ENCODE data around the gene FBXO38. TPM values are rescaled to one million over a fixed set of nuclear protein-coding genes. Genes with fewer than 3 reads are reported as not detected.
"Not testable (repeated sequence)": the region's sequence is repeated elsewhere in the genome, so short reads cannot be mapped to it uniquely, and the experiment has no call there.

FBXO38 gene
- total RNA-seq, 1 donor from 2014 or later, result 38.8 TPM

GRCh38 chr5:148466236-148466580 lies 82.5 kb downstream of the FBXO38 start:
- H4K20me1 ChIP-seq (ENCODE audit: insufficient read depth, low read length), result no peaks in the 10 kb centered on the region
- peaks cover 5% of the 10 kb centered on the region for H3K4me1 ChIP-seq (ENCODE audit: insufficient read depth, low read length)
- no peak overlapping the region for H3K9ac ChIP-seq (ENCODE audit: low read length)
- TF ChIP-seq EZH2 (IDR thresholded peaks at IDR 0.05; ENCODE audit: insufficient read depth, low read length) (no peak), CTCF (IDR thresholded peaks at IDR 0.05; ENCODE audit: insufficient read depth, low read depth, low read length) (no peak)
- Mint-ChIP-seq H3K27ac (ENCODE audit: unreplicated experiment) (no peak overlapping the region), H3K9me3 (ENCODE audit: unreplicated experiment) (no peaks in the 10 kb centered on the region), H3K27me3 (ENCODE audit: low read depth, unreplicated experiment) (no peaks in the 10 kb centered on the region), H3K4me3 (ENCODE audit: unreplicated experiment) (no peak overlapping the region), H3K4me1 (ENCODE audit: low read depth, unreplicated experiment) (no peaks in the 10 kb centered on the region), H3K36me3 (ENCODE audit: low read depth, unreplicated experiment) (no peaks in the 10 kb centered on the region)
- H2AFZ ChIP-seq (ENCODE audit: low read depth, low read length), result no peak overlapping the region
- H3K27ac ChIP-seq (ENCODE audit: low read depth, low read length), result no peak overlapping the region
- H3K4me2 ChIP-seq (ENCODE audit: low read length), result no peak overlapping the region
- FAIRE-seq (no peak), DNase-seq (ENCODE audit: low read depth) (no peak)
- H3K9me3 ChIP-seq (ENCODE audit: insufficient read depth, low read depth, low read length), result no peaks in the 10 kb centered on the region
- H3K4me3 ChIP-seq (ENCODE audit: insufficient read depth, low read depth, low read length), result no peak overlapping the region
- no peaks in the 10 kb centered on the region for H3K36me3 ChIP-seq (ENCODE audit: insufficient read depth, low read length)
- H3K79me2 ChIP-seq (ENCODE audit: insufficient read depth, low read length), result no peaks in the 10 kb centered on the region
- H3K27me3 ChIP-seq (ENCODE audit: insufficient read depth, low read length), result no peaks in the 10 kb centered on the region

DNA sequence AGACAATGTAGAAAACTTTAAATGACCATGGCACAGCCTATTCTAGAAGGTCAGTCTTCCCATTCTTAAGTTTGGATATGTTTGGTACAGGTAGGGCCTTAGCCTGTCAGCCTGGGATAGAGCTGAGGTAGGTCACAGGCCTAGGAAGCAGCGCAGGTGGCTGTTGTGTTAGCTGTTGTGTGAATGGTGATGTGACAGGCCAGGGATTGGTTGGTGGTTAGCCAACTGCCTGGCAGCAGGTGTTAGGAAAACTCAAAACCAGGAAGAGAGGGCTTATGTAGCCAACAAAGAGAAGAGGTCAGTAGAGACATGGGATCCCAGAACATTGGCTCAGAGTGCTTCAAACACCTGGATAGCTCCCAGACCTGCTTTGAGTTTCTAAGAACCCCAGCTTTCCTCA lies 84.2 kb downstream of the FBXO38 start:
- Histone ChIP-seq H3K4me1 (ENCODE audit: insufficient read depth, low read length) (peaks cover 5% of the 10 kb centered on the region), H4K20me1 (ENCODE audit: insufficient read depth, low read length) (no peaks in the 10 kb centered on the region), H3K79me2 (ENCODE audit: insufficient read depth, low read length) (no peaks in the 10 kb centered on the region), H3K4me2 (ENCODE audit: low read length) (no peak overlapping the region), H3K9me3 (ENCODE audit: insufficient read depth, low read depth, low read length) (no peaks in the 10 kb centered on the region), H3K27me3 (ENCODE audit: insufficient read depth, low read length) (no peaks in the 10 kb centered on the region), H3K9ac (ENCODE audit: low read length) (no peak overlapping the region), H3K36me3 (ENCODE audit: insufficient read depth, low read length) (no peaks in the 10 kb centered on the region), H3K27ac (ENCODE audit: low read depth, low read length) (no peak overlapping the region), H2AFZ (ENCODE audit: low read depth, low read length) (no peak overlapping the region), H3K4me3 (ENCODE audit: insufficient read depth, low read depth, low read length) (no peak overlapping the region)
- no peak overlapping the region for H3K4me3 Mint-ChIP-seq (ENCODE audit: unreplicated experiment)
- H3K36me3 Mint-ChIP-seq (ENCODE audit: low read depth, unreplicated experiment), result no peaks in the 10 kb centered on the region
- TF ChIP-seq EZH2 (IDR thresholded peaks at IDR 0.05; ENCODE audit: insufficient read depth, low read length) (no peak), CTCF (IDR thresholded peaks at IDR 0.05; ENCODE audit: insufficient read depth, low read depth, low read length) (no peak)
- no peaks in the 10 kb centered on the region for H3K27me3 Mint-ChIP-seq (ENCODE audit: low read depth, unreplicated experiment)
- no peak for FAIRE-seq
- H3K27ac Mint-ChIP-seq (ENCODE audit: unreplicated experiment), result no peak overlapping the region
- no peaks in the 10 kb centered on the region for H3K9me3 Mint-ChIP-seq (ENCODE audit: unreplicated experiment)
- no peaks in the 10 kb centered on the region for H3K4me1 Mint-ChIP-seq (ENCODE audit: low read depth, unreplicated experiment)
- no peak for DNase-seq (ENCODE audit: low read depth)

- not testable (repeated sequence) for H3K27me3 ChIP-seq (ENCODE audit: insufficient read depth, low read length); H2AFZ ChIP-seq (ENCODE audit: low read depth, low read length); H3K4me1 Mint-ChIP-seq (ENCODE audit: low read depth, unreplicated experiment); H4K20me1 ChIP-seq (ENCODE audit: insufficient read depth, low read length); H3K4me1 ChIP-seq (ENCODE audit: insufficient read depth, low read length); H3K36me3 Mint-ChIP-seq (ENCODE audit: low read depth, unreplicated experiment); H3K79me2 ChIP-seq (ENCODE audit: insufficient read depth, low read length); H3K9ac ChIP-seq (ENCODE audit: low read length); H3K4me3 Mint-ChIP-seq (ENCODE audit: unreplicated experiment); H3K9me3 ChIP-seq (ENCODE audit: insufficient read depth, low read depth, low read length); DNase-seq (ENCODE audit: low read depth); H3K27ac Mint-ChIP-seq (ENCODE audit: unreplicated experiment); H3K27ac ChIP-seq (ENCODE audit: low read depth, low read length); H3K27me3 Mint-ChIP-seq (ENCODE audit: low read depth, unreplicated experiment); H3K9me3 Mint-ChIP-seq (ENCODE audit: unreplicated experiment); H3K4me3 ChIP-seq (ENCODE audit: insufficient read depth, low read depth, low read length); FAIRE-seq; H3K36me3 ChIP-seq (ENCODE audit: insufficient read depth, low read length); H3K4me2 ChIP-seq (ENCODE audit: low read length)
These were observed 85.0 kb downstream of the FBXO38 start for GRCh38 chr5:148468746-148469145.
